ENCODE data around the gene PDZRN3.

The PDZRN3 gene

GRCh38 chr3:73497646-73498406, 126.9 kb downstream of the PDZRN3 start:
- DNase-seq: no peak

GRCh38 chr3:73493543-73494308, 131.0 kb downstream of the PDZRN3 start:
- no peak for DNase-seq

DNA sequence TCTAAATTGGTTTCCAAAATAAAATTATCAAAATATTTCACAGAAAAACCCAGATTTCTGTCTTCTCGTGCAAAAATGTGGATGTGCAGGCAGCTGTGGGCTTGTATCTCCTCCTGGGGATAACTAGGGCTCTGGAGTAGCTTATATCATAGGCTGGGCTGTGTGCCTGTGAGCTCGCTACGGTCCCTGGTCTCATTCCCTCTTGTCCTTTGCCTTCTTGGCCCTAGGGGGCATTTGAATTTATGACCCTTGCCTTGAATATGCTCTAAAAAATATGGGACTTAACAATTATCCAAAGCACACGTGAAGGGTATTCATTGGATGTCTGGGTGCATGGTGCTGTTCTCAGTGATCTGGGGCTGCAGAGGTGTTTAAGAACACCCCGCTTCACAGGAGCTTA, 132.6 kb downstream of the PDZRN3 start:
- no peak for DNase-seq

DNA sequence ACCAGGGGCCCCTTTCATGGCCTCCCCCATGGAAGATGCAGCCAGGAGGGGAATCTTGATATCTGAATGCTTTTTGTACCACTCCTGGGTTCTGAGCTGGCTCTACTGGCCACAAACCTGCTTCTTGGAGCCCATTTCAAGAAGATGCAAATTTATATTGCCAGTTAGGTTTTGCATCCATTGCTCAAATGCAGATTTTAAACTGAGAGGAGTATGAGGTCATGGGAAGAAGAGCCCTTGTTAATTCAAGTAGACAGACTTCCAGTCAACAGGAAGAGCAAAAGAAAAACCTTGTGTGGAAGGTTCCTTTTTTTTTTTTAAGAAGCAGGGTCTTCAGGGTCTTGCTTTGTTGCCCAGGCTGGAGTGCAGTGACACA, 133.5 kb downstream of the PDZRN3 start:
- DNase-seq: no peak

GRCh38 chr3:73490453-73491286, 134.1 kb downstream of the PDZRN3 start:
- no peak for DNase-seq

DNA sequence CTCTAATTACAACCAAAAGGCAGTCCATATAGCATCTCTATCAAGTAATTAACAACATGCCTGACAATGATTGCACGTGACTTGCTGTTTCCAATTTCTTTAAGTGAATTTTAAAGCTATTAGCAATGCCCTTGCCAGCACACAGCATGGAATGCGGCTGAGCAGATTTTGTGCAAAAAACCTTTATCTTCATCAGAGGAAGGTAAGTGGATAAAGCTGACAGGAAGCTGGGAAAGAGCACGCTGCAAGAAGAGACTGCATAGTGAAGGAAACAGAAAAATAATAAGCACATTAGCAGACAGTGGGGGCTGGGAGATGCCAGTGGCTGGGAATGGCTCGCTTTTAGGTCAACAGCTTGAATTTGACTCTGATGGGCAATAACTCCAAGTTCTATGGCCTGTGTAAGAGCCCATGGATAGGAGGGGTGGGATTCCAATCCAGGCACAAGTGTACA, 138.8 kb downstream of the PDZRN3 start:
- no peak for DNase-seq

GRCh38 chr3:73484656-73485248, 140.0 kb downstream of the PDZRN3 start:
- DNase-seq: no peak

DNA sequence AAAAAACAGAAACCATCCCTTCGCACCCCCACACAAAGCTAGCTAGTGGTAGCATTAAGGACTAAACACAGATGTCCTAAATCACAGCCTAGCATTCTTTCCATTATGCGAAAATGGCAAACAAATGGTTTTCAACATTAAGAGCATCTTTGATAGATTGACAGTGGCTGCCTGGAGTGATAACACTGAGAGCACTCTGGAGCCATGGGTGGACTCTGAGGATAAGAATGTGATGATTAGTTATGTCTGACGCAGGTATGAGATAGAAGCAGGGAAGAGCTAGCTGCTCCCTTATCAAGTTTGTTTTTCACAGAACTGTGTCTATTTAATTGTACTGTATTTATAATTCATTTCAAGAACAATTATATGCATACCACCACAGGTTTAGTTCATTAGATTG, 142.9 kb downstream of the PDZRN3 start:
- no peak for DNase-seq

DNA sequence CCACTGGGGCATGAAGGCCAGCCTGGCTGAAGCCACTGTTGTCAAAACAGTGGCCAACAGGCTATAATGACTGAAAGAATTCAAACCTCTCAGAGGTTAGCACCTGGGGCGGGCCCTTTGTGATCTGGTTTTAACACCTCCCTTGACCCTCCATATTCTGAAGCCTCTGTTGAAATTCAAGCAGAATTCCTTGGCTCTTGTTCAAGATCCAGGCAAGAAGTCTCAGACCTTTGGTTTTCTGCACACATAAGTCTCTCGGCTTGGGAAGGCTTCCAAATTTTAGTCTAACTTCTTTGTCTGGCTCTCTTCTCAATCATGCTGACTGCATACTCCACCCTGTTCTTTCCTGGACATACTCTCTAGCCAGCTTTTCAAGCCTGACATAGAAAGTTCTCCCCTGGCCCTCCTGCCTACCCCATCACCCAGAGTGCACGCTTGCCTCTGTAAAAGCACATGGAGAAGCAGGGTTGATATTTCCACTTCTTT, 144.5 kb downstream of the PDZRN3 start:
- DNase-seq: no peak

DNA sequence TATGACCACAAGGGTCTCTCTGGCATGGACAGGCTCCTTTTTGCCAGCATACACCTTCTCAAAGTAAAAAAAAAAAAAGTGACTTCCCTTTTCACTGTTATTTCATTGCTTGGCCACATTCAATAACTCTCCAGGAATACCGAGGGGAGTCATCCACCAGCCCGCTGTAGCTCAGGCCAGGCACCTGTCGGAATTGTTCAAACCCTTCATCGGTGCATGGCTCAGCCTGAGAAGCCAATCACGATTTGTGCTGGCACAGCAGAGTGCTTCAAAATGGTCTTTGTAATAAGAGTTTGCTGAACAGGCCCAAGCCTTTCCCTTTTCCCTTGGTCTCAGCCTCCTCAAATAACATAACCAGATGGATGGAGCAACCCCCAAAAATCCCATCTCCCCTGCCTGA, 145.4 kb downstream of the PDZRN3 start:
- no peak for DNase-seq

DNA sequence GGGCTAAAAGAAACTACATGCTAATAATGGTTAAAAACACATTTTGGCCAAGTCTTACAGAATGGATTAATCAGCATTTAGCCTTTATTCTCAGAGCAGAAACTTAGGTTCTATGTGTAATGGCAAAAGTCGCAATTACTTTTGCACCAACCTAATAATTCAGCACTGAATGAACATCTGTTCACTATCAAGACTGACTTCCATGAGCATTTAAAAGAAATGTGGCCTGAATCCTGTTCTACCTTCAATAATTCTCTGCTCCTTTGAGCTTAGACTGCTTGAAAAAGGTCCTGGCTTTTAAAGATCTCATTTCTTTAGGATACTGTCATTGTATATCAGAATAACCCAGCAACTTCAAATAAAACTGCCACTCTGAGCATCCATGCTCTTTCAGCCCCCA, 145.9 kb downstream of the PDZRN3 start:
- DNase-seq: no peak

DNA sequence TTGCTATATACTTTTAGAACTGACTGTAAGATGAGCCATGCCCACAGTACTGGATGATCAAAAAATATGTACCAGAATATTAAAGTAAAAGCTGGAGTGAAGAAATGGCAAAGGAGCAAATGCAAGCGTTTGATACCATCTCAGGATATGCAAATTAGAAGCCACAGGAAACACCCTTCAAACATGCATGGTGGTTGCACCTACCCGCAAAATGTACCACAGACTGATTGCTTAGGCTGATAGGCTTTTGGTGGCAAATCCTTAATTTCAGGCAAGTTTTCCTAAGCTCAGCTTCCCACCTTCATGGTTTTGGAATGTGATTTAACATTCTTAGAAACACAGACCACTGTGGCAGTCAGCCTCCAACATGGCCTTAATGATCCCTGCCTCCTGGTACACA, 149.0 kb downstream of the PDZRN3 start:
- no peak for DNase-seq

GRCh38 chr3:73475175-73475574, 149.6 kb downstream of the PDZRN3 start:
- DNase-seq: no peak

- DNase-seq: no peak
These were observed 150.1 kb downstream of the PDZRN3 start for GRCh38 chr3:73474619-73475018.

GRCh38 chr3:73473898-73474416, 150.8 kb downstream of the PDZRN3 start:
- no peak for DNase-seq

- no peak for DNase-seq
These were observed 151.4 kb downstream of the PDZRN3 start for GRCh38 chr3:73473181-73473897.

DNA sequence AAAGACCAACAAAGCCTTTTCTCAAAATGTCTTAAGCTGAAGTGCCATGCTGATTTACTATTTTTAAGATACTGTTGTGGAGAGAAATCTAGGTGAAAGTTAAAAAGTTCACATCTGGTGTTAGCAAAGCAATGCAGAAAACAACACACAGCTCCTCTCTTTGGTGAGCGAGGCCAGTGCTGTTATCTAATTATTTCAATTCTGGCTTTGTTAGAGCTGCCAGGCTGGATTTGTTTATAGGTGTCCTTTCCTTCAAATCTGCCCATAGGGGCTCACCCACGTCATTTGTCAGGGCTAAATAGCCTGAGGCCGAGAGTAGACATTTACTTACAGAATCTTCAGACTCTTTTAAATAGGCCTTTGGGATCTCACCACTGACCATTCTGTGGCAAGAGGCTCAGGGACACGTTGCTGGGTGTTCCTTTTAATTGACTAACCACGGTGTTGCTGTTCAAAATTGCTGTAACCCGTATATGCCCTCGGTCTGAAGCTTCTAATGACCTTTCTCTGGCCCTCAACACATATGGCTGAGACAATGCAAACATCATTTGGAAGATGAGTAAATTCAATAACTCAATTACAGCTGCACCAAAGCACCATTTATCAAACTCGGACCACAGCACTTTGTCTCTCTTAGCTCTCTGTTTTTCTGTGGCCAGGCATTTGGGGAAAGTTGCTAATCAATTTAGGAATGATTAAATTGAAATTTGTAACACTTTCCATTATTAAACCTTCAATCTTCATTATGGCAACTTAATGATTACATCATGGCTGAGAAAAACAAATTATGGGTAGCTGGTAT, 152.6 kb downstream of the PDZRN3 start:
- DNase-seq: no peak

DNA sequence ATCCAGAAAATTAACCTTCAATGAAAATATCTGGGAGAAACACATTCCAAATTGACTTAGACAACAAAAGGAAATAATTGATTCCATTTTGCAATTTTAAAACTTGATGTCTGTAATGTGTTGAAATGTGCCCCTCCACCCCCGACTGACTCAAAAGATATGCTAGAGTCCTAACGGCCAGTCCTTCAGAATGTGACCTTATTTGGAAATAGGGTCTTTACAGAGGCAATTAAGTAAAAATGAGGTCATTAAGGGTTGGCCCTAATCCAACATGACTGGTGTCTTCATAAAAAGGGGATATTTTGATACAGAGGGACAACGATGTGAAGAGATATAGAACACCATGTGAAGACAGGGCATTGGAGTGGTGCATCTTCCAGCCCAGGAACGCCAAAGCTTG, 153.9 kb downstream of the PDZRN3 start:
- no peak for DNase-seq

GRCh38 chr3:73469331-73469730, 155.4 kb downstream of the PDZRN3 start:
- no peak for DNase-seq

DNA sequence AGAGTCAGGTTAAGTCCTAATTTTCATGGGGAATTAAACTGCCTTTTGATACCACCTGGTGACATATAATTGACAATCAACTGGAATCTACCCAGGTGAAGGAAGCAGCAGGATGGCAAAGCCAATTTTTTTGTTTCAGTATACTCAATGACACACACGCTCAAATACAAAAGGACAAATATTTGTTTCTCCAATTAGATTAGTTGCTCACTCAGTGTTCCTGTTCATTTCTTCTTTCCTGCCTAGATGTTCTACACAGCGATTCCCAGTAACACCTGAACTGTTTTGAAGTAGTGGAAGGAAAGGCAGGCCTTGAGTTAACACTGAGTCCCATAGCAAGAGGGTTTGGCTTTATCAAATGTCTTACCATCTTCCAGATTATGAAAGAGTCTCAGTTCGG, 157.5 kb downstream of the PDZRN3 start:
- no peak for DNase-seq

Measured in nucleus accumbens (tissue), 56 donors.